KG1 (cell line): Measurements from ENCODE around the gene VCL.
"Not testable (repeated sequence)": the region's sequence is repeated elsewhere in the genome, so short reads cannot be mapped to it uniquely, and the experiment has no call there.

Experiments used
- DNase-seq: peaks from one replicate; lab custom pipeline; 2025; lab: John Stamatoyannopoulos, UW

Gene VCL

GRCh38 chr10:74039561-74040145, 41.7 kb downstream of the VCL start:
- no peak for DNase-seq

GRCh38 chr10:74040200-74041126, 42.5 kb downstream of the VCL start:
- DNase-seq, result no peak

GRCh38 chr10:74044419-74044818, 46.5 kb downstream of the VCL start:
- DNase-seq, result no peak

GRCh38 chr10:74047304-74047703, 49.4 kb downstream of the VCL start:
- no peak for DNase-seq

GRCh38 chr10:74047871-74048270, 50.0 kb downstream of the VCL start:
- no peak for DNase-seq

- no peak for DNase-seq
These were observed 50.5 kb downstream of the VCL start for GRCh38 chr10:74048433-74048832.

- DNase-seq, result no peak
These were observed 52.0 kb downstream of the VCL start for GRCh38 chr10:74049955-74050354.

- DNase-seq, result no peak
These were observed 52.7 kb downstream of the VCL start for GRCh38 chr10:74050653-74051052.

- DNase-seq, result no peak
These were observed 53.9 kb downstream of the VCL start for GRCh38 chr10:74051736-74052342.

GRCh38 chr10:74052994-74053393, 55.1 kb downstream of the VCL start:
- DNase-seq, result no peak

GRCh38 chr10:74055383-74056049, 57.6 kb downstream of the VCL start:
- no peak for DNase-seq

- no peak for DNase-seq
These were observed 58.3 kb downstream of the VCL start for GRCh38 chr10:74056050-74056818.

- peak; percentile 21 for DNase-seq
These were observed 60.2 kb downstream of the VCL start for GRCh38 chr10:74058071-74058470.

GRCh38 chr10:74058658-74059057, 60.7 kb downstream of the VCL start:
- DNase-seq, result peak; percentile 20

GRCh38 chr10:74061104-74061503, 63.2 kb downstream of the VCL start:
- DNase-seq, result no peak

- DNase-seq, result not testable (repeated sequence)
These were observed 64.1 kb downstream of the VCL start for GRCh38 chr10:74061978-74062377.

- DNase-seq, result no peak
These were observed 65.3 kb downstream of the VCL start for GRCh38 chr10:74063256-74063655.

GRCh38 chr10:74067373-74068352, 69.7 kb downstream of the VCL start:
- no peak for DNase-seq

GRCh38 chr10:74071157-74071556, 73.2 kb downstream of the VCL start:
- no peak for DNase-seq

GRCh38 chr10:74072503-74072902, 74.6 kb downstream of the VCL start:
- no peak for DNase-seq

- no peak for DNase-seq
These were observed 78.0 kb downstream of the VCL start for GRCh38 chr10:74075906-74076305.
